Right lung (tissue), 5 donors: ENCODE measurements around the gene LMNA. TPM values are rescaled to one million over a fixed set of nuclear protein-coding genes. Genes with fewer than 3 reads are reported as not detected.

ENCODE experiments used
- DNase-seq, 2 donors: peaks; one replicate each; pipeline ENCODE4 v3.0.0-alpha.2; 2013
- polyA plus RNA-seq, 5 donors: library from polyadenylated mRNA; unstranded; fragments of 120-200 nt; gene quantifications; one replicate each; pipeline versions ENCODE4 v1.2.1 to v1.2.3, GENCODE V29; 2013; ENCODE audit warnings: inconsistent platforms in 1 of 5, low replicate concordance in 1 of 5; ENCODE audit not compliant: insufficient read length in 5 of 5, insufficient read depth in 1 of 5

LMNA gene
- polyA plus RNA-seq, 5 donors, result 71.3 to 128 (median 78.0) TPM

GRCh38 chr1:156080863-156081179 lies 33.7 kb upstream of the LMNA start:
- peak in 1 of 2 donors; percentile 46 for DNase-seq

- peak in 1 of 2 donors; percentile 45 for DNase-seq
These were observed 33.2 kb upstream of the LMNA start for GRCh38 chr1:156081180-156081916.

- no peak for DNase-seq
These were observed 32.6 kb upstream of the LMNA start for GRCh38 chr1:156081917-156082308.

- peak; percentile 93 to 94 for DNase-seq
These were observed 32.0 kb upstream of the LMNA start, which contains the start of gene MEX3A for GRCh38 chr1:156082309-156083091. MEX3A (minus strand) TSS chr1:156082465; CDS start chr1:156081998, 467 bp downstream.

- no peak for DNase-seq
These were observed 30.4 kb upstream of the LMNA start for GRCh38 chr1:156083800-156084790.

- no peak for DNase-seq
These were observed 28.3 kb upstream of the LMNA start for GRCh38 chr1:156086256-156086662.

GRCh38 chr1:156089704-156090103 lies 24.8 kb upstream of the LMNA start:
- DNase-seq, result no peak

GRCh38 chr1:156090138-156090839 lies 24.2 kb upstream of the LMNA start:
- no peak for DNase-seq

- DNase-seq, result peak; percentile 67 to 76
These were observed 23.7 kb upstream of the LMNA start for GRCh38 chr1:156090840-156091188.

- no peak for DNase-seq
These were observed 22.9 kb upstream of the LMNA start for GRCh38 chr1:156091610-156092009.

GRCh38 chr1:156095906-156096508 lies 18.5 kb upstream of the LMNA start:
- no peak for DNase-seq

- peak; percentile 62 to 70 for DNase-seq
These were observed 17.7 kb upstream of the LMNA start for GRCh38 chr1:156096640-156097391.

GRCh38 chr1:156097499-156098178 lies 16.9 kb upstream of the LMNA start:
- DNase-seq, result no peak

- no peak for DNase-seq
These were observed 15.7 kb upstream of the LMNA start for GRCh38 chr1:156098784-156099183.

GRCh38 chr1:156099282-156099681 lies 15.2 kb upstream of the LMNA start:
- no peak for DNase-seq

GRCh38 chr1:156100205-156100995 lies 14.1 kb upstream of the LMNA start:
- no peak for DNase-seq

GRCh38 chr1:156101880-156102279 lies 12.6 kb upstream of the LMNA start:
- DNase-seq, result no peak

- DNase-seq, result no peak
These were observed 11.6 kb upstream of the LMNA start for GRCh38 chr1:156102633-156103511.
